ENCODE results near the gene GRK3.

The GRK3 gene

GRCh38 chr22:25656724-25657123 is 92.2 kb downstream of the GRK3 start:
- TF ChIP-seq CTCF (IDR thresholded peaks at IDR 0.05; ENCODE audit: borderline replicate concordance, insufficient read depth, low read depth, low read length), result no peak
- H3K4me3 ChIP-seq (ENCODE audit: low read depth, low read length), result no peak overlapping the region

DNA sequence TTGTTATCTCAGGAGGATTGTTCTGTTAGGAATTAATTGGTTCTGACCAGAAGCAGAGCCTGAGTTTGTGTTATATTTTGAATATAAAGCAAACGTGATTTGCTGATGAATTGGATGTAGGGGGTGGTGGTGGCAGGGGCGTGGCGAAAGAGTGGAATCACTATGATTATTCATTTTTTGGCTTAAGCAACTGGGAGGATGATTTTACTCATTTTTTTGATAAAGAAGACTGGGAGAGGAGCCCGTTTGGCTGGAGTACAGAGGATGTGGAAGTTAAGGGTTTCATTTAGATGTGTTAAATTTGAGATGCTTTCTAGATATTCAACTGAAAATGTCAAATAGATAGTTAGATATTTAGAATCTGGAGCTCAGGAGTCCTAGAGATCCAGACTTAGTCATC is 94.2 kb downstream of the GRK3 start:
- H3K4me3 ChIP-seq (ENCODE audit: low read depth, low read length), result no peak overlapping the region
- TF ChIP-seq CTCF (IDR thresholded peaks at IDR 0.05; ENCODE audit: borderline replicate concordance, insufficient read depth, low read depth, low read length), result no peak

DNA sequence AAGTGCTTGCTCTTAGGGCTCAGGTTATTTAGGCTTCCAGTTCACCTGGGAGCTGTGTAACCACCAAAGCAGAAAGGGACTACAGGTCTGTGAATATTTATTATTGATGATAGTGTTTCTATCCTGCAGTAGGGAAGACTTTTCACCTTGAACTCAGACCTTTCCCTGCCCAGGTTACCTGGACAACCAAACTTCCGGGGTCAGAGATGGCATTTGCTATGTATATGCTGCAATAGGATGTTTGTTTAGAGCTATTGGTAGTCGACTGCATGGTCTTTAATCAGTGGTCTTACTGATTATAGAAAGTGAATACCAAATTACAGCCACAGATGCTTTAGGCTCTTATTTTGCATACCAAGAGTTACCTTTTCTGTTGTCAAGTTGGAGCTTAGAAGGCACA is 94.9 kb downstream of the GRK3 start:
- H3K4me3 ChIP-seq (ENCODE audit: low read depth, low read length), result no peak overlapping the region
- TF ChIP-seq CTCF (IDR thresholded peaks at IDR 0.05; ENCODE audit: borderline replicate concordance, insufficient read depth, low read depth, low read length), result no peak

GRCh38 chr22:25660336-25660735 is 95.9 kb downstream of the GRK3 start:
- no peak for TF ChIP-seq CTCF (IDR thresholded peaks at IDR 0.05; ENCODE audit: borderline replicate concordance, insufficient read depth, low read depth, low read length)
- no peak overlapping the region for H3K4me3 ChIP-seq (ENCODE audit: low read depth, low read length)

- no peak overlapping the region for H3K4me3 ChIP-seq (ENCODE audit: low read depth, low read length)
- TF ChIP-seq CTCF (IDR thresholded peaks at IDR 0.05; ENCODE audit: borderline replicate concordance, insufficient read depth, low read depth, low read length), result no peak
These were observed 96.6 kb downstream of the GRK3 start for GRCh38 chr22:25661073-25661472.

- no peak for TF ChIP-seq CTCF (IDR thresholded peaks at IDR 0.05; ENCODE audit: borderline replicate concordance, insufficient read depth, low read depth, low read length)
- H3K4me3 ChIP-seq (ENCODE audit: low read depth, low read length), result no peak overlapping the region
These were observed 99.2 kb downstream of the GRK3 start for GRCh38 chr22:25663654-25664053.

GRCh38 chr22:25666308-25666707 is 101.8 kb downstream of the GRK3 start:
- H3K4me3 ChIP-seq (ENCODE audit: low read depth, low read length), result no peak overlapping the region
- no peak for TF ChIP-seq CTCF (IDR thresholded peaks at IDR 0.05; ENCODE audit: borderline replicate concordance, insufficient read depth, low read depth, low read length)

Measured in GM12875 (cell line).